Psoas muscle (tissue), 8 donors: ENCODE data around the gene VWF. TPM values are rescaled to one million over a fixed set of nuclear protein-coding genes. Genes with fewer than 3 reads are reported as not detected.

Experiments
- ATAC-seq, 4 donors: fragments of 200-7000 bp; cut with Tn5 transposase; one replicate each; pipeline ENCODE4 v1.9.1; 2020; ENCODE audit warnings: moderate library complexity in 3 of 4, mild to moderate bottlenecking in 2 of 4
- DNase-seq, 2 donors: peaks; one replicate each; pipeline ENCODE4 v3.0.0-alpha.2; 2020
- H3K27ac ChIP-seq: fragments of 200-600 bp; one replicate; pipeline ENCODE4 v1.8.0; 2022
- H3K27me3 ChIP-seq, 3 donors: fragments of 200-600 bp in 1 of 3; one replicate each; pipeline versions ENCODE4 v1.6.1 to v1.8.0; 2013 to 2022; ENCODE audit warnings: low read length in 2 of 3, mild to moderate bottlenecking in 2 of 3, moderate library complexity in 1 of 3; ENCODE audit not compliant: insufficient read depth in 3 of 3
- H3K36me3 ChIP-seq, 2 donors: fragments of 200-600 bp in 1 of 2; one replicate each; pipeline versions ENCODE4 v1.6.1 to v1.8.0; 2013 to 2022; ENCODE audit warnings: low read depth in 1 of 2, mild to moderate bottlenecking in 1 of 2, moderate library complexity in 1 of 2; ENCODE audit not compliant: insufficient read depth in 1 of 2
- H3K4me1 ChIP-seq: fragments of 200-600 bp; one replicate; pipeline ENCODE4 v1.8.0; 2022
- H3K4me3 ChIP-seq: fragments of 200-600 bp; one replicate; pipeline ENCODE4 v1.8.0; 2022; ENCODE audit warnings: mild to moderate bottlenecking
- H3K9me3 ChIP-seq: fragments of 200-600 bp; one replicate; pipeline ENCODE4 v1.8.0; 2022
- CTCF ChIP-seq: fragments of 200-600 bp; IDR thresholded peaks from one replicate; pipeline ENCODE4 v1.8.0; 2022; ENCODE audit warnings: antibody characterized with exemption
- WGBS, 3 donors: extraction: QIAGEN DNeasy Blood & Tissue Kit; methylation state at CpG; one replicate each; pipeline versions ENCODE4 v1.1.6 to v1.1.7; 2013; 5-methylcytosine and 5-hydroxymethylcytosine counted together
- intact Hi-C, 2 donors: fragments of 100-400 bp; cut with DNase I; formaldehyde crosslinking; loops; one replicate each; pipeline versions ENCODE4 v1.11.0 to v1.14.2; 2022
- polyA plus RNA-seq, 3 donors: library from polyadenylated mRNA; stranded (reverse); fragments of 200-250 nt; gene quantifications; one replicate each; pipeline ENCODE4 v1.2.3, GENCODE V29; 2013
- total RNA-seq, 4 donors: library from RNA; stranded (reverse); fragmentation: NEBNext Ultra II Directional in 2 of 4; extraction: Animal tissue kit (Norgen Biotek cat#: 25700) in 2 of 4; gene quantifications; one replicate each; pipeline versions ENCODE4 v1.2.1 to v1.2.4, GENCODE V29; 2021 to 2023
- donor health status: healthy with polysubstance abuse.
- donor health status: DM: no; HTN: no; CAD: no; lungs with moderate emphysema.
- donor health status: Bipolar disorder and iron deficiency.
- donor health status: healthy.
- donor health status: DM: yes; HTN: yes; CAD: no.
- donor health status: DM: no; HTN: no; CAD: no.
- donor health status: DM: no; HTN: no; CAD: no.
- donor health status: DM: yes; HTN: yes; CAD: no.

VWF gene
- total and polyA plus RNA-seq, 7 donors: 49.6 to 206 (median 122) TPM

GRCh38 chr12:5985471-5985870 is 139.0 kb downstream of the VWF start:
- H3K9me3 ChIP-seq: no peaks in the 10 kb centered on the region
- no peaks in the 10 kb centered on the region for H3K4me1 ChIP-seq
- WGBS, 3 donors: 76 to 82% (median 77%) methylated on average over 8 of the region's 8 CpGs
- no peak overlapping the region for H3K27ac ChIP-seq
- TF ChIP-seq CTCF: no peak
- peaks cover 0 to 31% of the 10 kb centered on the region in 2 donors for H3K36me3 ChIP-seq
- DNase-seq: no peak
- intact Hi-C loops: loop anchor here (5.0 to 10.0 kb wide), 2 partner anchors 199 to 297 kb away; no protein-coding TSS in a partner anchor
- ATAC-seq: no peak
- H3K27me3 ChIP-seq: peaks cover 0 to under 1% (median 0%) of the 10 kb centered on the region in 3 donors
- H3K4me3 ChIP-seq: no peak overlapping the region

- Histone ChIP-seq H3K4me1 (no peaks in the 10 kb centered on the region), H3K27me3 (peaks cover 0 to 1% (median 0%) of the 10 kb centered on the region in 3 donors), H3K9me3 (no peaks in the 10 kb centered on the region), H3K27ac (no peak overlapping the region), H3K36me3 (peaks cover 0 to 32% of the 10 kb centered on the region in 2 donors), H3K4me3 (no peak overlapping the region)
- 60 to 74% (median 66%) methylated on average over 9 of the region's 9 CpGs for WGBS, 3 donors
- DNase-seq (no peak), ATAC-seq (no peak)
- no peak for TF ChIP-seq CTCF
- intact Hi-C loops: loop anchor here (5.0 to 10.0 kb wide), 2 partner anchors 200 to 297 kb away; no protein-coding TSS in a partner anchor
Measured at GRCh38 chr12:5984873-5985272, 139.6 kb downstream of the VWF start.

GRCh38 chr12:5982106-5982505 is 142.4 kb downstream of the VWF start:
- H3K4me1 ChIP-seq: no peaks in the 10 kb centered on the region
- no peaks in the 10 kb centered on the region for H3K9me3 ChIP-seq
- peaks cover 0 to 32% of the 10 kb centered on the region in 2 donors for H3K36me3 ChIP-seq
- no peak for TF ChIP-seq CTCF
- intact Hi-C loops: loop anchor here in 1 of 2 donors (10.0 kb wide), 1 partner anchor 203 kb away; no protein-coding TSS in a partner anchor
- H3K4me3 ChIP-seq: no peak overlapping the region
- 74 to 83% (median 76%) methylated on average over 4 of the region's 4 CpGs for WGBS, 3 donors
- DNase-seq (no peak), ATAC-seq (no peak)
- H3K27ac ChIP-seq: no peak overlapping the region
- peaks cover 0 to 3% (median 0%) of the 10 kb centered on the region in 3 donors for H3K27me3 ChIP-seq

- no peak overlapping the region for H3K4me3 ChIP-seq
- H3K9me3 ChIP-seq: no peaks in the 10 kb centered on the region
- peaks cover 0 to 4% (median 3%) of the 10 kb centered on the region in 3 donors for H3K27me3 ChIP-seq
- ATAC-seq (no peak), DNase-seq (no peak)
- no peak for TF ChIP-seq CTCF
- no peak overlapping the region for H3K27ac ChIP-seq
- H3K4me1 ChIP-seq: no peaks in the 10 kb centered on the region
- intact Hi-C loops: no loop called here
- peaks cover 0 to 11% of the 10 kb centered on the region in 2 donors for H3K36me3 ChIP-seq
- WGBS, 3 donors: 81 to 87% (median 83%) methylated on average over 6 of the region's 6 CpGs
Measured at GRCh38 chr12:5977556-5977955, 146.9 kb downstream of the VWF start.

- Histone ChIP-seq H3K4me3 (no peak overlapping the region), H3K27me3 (peaks cover 0 to 10% (median 3%) of the 10 kb centered on the region in 3 donors), H3K4me1 (no peaks in the 10 kb centered on the region), H3K36me3 (peaks cover 0 to 8% of the 10 kb centered on the region in 2 donors), H3K27ac (no peak overlapping the region), H3K9me3 (no peaks in the 10 kb centered on the region)
- no peak for DNase-seq
- intact Hi-C loops: no loop called here
- WGBS, 3 donors: 21 to 40% (median 29%) methylated on average over 6 of the region's 6 CpGs
- no peak for ATAC-seq
- no peak for TF ChIP-seq CTCF
Measured at GRCh38 chr12:5976711-5977110, 147.8 kb downstream of the VWF start.
